Natural killer cell (primary cell): Measurements from ENCODE around the gene CEACAM3. TPM values are rescaled to one million over a fixed set of nuclear protein-coding genes. Genes with fewer than 3 reads are reported as not detected.

Experiments
- ATAC-seq, 3 donors: fragments of 150-1000 bp in 2 of 3; fragments of 200-7000 bp in 1 of 3; cut with Tn5 transposase; 1 replicate in 1 of 3; 2 replicates in 2 of 3; pipeline ENCODE4 v1.10.0; 2021; ENCODE audit warnings: mild to moderate bottlenecking in 2 of 3, moderate library complexity in 2 of 3
- DNase-seq, 2 donors: peaks; one replicate each; pipeline versions ENCODE4 v3.0.0 to v3.0.0-alpha.2; 2013 to 2021; ENCODE audit warnings: mixed read lengths in 1 of 2
- H3K27ac ChIP-seq: one replicate; pipeline ENCODE4 v1.5.1; 2013; ENCODE audit warnings: mild to moderate bottlenecking, low read length
- H3K27me3 ChIP-seq: one replicate; pipeline ENCODE4 v1.6.1; 2013; ENCODE audit warnings: low read length; ENCODE audit not compliant: control insufficient read depth, insufficient read depth
- H3K36me3 ChIP-seq: one replicate; pipeline ENCODE4 v1.6.1; 2013; ENCODE audit warnings: low read length; ENCODE audit not compliant: control insufficient read depth, insufficient read depth
- H3K4me1 ChIP-seq: one replicate; pipeline ENCODE4 v1.6.1; 2013; ENCODE audit warnings: low read length; ENCODE audit not compliant: control insufficient read depth, insufficient read depth
- H3K4me3 ChIP-seq: one replicate; pipeline ENCODE4 v1.5.1; 2013; ENCODE audit warnings: low read length
- H3K9me3 ChIP-seq: one replicate; pipeline ENCODE4 v1.6.1; 2013; ENCODE audit warnings: low read length; ENCODE audit not compliant: control insufficient read depth, insufficient read depth
- H3K27ac Mint-ChIP-seq, 2 donors: one replicate each; pipeline ENCODE4 v1.8.0; 2022; ENCODE audit warnings: mild to moderate bottlenecking in 2 of 2, mixed read lengths in 2 of 2, moderate library complexity in 1 of 2
- H3K27me3 Mint-ChIP-seq, 2 donors: one replicate each; pipeline ENCODE4 v1.8.0; 2022; ENCODE audit warnings: low read depth in 2 of 2, mixed read lengths in 2 of 2
- H3K36me3 Mint-ChIP-seq: one replicate; pipeline ENCODE4 v1.8.0; 2022; ENCODE audit warnings: mixed read lengths
- H3K4me1 Mint-ChIP-seq, 2 donors: one replicate each; pipeline ENCODE4 v1.8.0; 2022; ENCODE audit warnings: mixed read lengths in 2 of 2
- H3K4me3 Mint-ChIP-seq: one replicate; pipeline ENCODE4 v1.8.0; 2022; ENCODE audit warnings: mild to moderate bottlenecking, moderate library complexity, mixed read lengths
- H3K9me3 Mint-ChIP-seq, 2 donors: one replicate each; pipeline ENCODE4 v1.8.0; 2022; ENCODE audit warnings: mixed read lengths in 2 of 2
- CTCF ChIP-seq: fragments of 200-600 bp; IDR thresholded peaks from one replicate; pipeline ENCODE4 v1.8.0; 2022; ENCODE audit warnings: antibody characterized with exemption
- WGBS: methylation state at CpG from one replicate; pipeline ENCODE4 v1.1.7; 2013; ENCODE audit warnings: missing lambda C conversion rate; ENCODE audit not compliant: insufficient coverage; 5-methylcytosine and 5-hydroxymethylcytosine counted together
- intact Hi-C: fragments of 100-400 bp; cut with micrococcal nuclease; formaldehyde crosslinking; loops from one replicate; pipeline ENCODE4 v1.14.2; 2022
- total RNA-seq, 4 donors: library from RNA; stranded (reverse); fragments of 120-200 nt in 1 of 4; gene quantifications; one replicate each; pipeline versions ENCODE4 v1.2.3 to v1.2.4, GENCODE V29; 2013 to 2022

The CEACAM3 gene
- total RNA-seq, 3 donors from 2014 or later (not counting 1 experiment from before 2014, with no cell fraction given) = 1.3 to 1.7 TPM; not detected in 1

- DNase-seq (no peak), ATAC-seq (no peak)
- H3K4me3 Mint-ChIP-seq = no peak overlapping the region
- TF ChIP-seq CTCF = no peak
- H3K27me3 ChIP-seq = no peaks in the 10 kb centered on the region
- H3K36me3 ChIP-seq = no peaks in the 10 kb centered on the region
- no peaks in the 10 kb centered on the region for H3K4me1 ChIP-seq
- peaks cover 7 to 13% of the 10 kb centered on the region in 2 donors for H3K27me3 Mint-ChIP-seq
- no peaks in the 10 kb centered on the region for H3K36me3 Mint-ChIP-seq
- H3K27ac ChIP-seq = no peak overlapping the region
- no peak overlapping the region for H3K27ac Mint-ChIP-seq
- WGBS = 76% methylated on average over 2 of the region's 2 CpGs
- H3K4me3 ChIP-seq = no peak overlapping the region
- H3K4me1 Mint-ChIP-seq = no peaks in the 10 kb centered on the region
- H3K9me3 ChIP-seq = no peaks in the 10 kb centered on the region
- H3K9me3 Mint-ChIP-seq = peaks cover 0 to 3% of the 10 kb centered on the region in 2 donors
- intact Hi-C loops = no loop called here
Measured at GRCh38 chr19:41849067-41849466, 52.7 kb downstream of the CEACAM3 start.

GRCh38 chr19:41850381-41850780 lies 54.0 kb downstream of the CEACAM3 start:
- no peaks in the 10 kb centered on the region for H3K27me3 ChIP-seq
- no peaks in the 10 kb centered on the region for H3K36me3 ChIP-seq
- DNase-seq = no peak
- WGBS = 73% methylated on average over 5 of the region's 5 CpGs
- no peak for TF ChIP-seq CTCF
- intact Hi-C loops = no loop called here
- no peak for ATAC-seq
- no peaks in the 10 kb centered on the region for H3K4me1 Mint-ChIP-seq
- no peak overlapping the region for H3K4me3 Mint-ChIP-seq
- no peaks in the 10 kb centered on the region for H3K9me3 Mint-ChIP-seq
- no peaks in the 10 kb centered on the region for H3K4me1 ChIP-seq
- no peaks in the 10 kb centered on the region for H3K36me3 Mint-ChIP-seq
- no peak overlapping the region for H3K27ac Mint-ChIP-seq
- peaks cover 7 to 17% of the 10 kb centered on the region in 2 donors for H3K27me3 Mint-ChIP-seq
- H3K27ac ChIP-seq = no peak overlapping the region
- no peak overlapping the region for H3K4me3 ChIP-seq
- H3K9me3 ChIP-seq = no peaks in the 10 kb centered on the region

GRCh38 chr19:41851456-41851855 lies 55.1 kb downstream of the CEACAM3 start:
- ATAC-seq = no peak
- H3K36me3 ChIP-seq = no peaks in the 10 kb centered on the region
- no peak overlapping the region for H3K4me3 ChIP-seq
- intact Hi-C loops = no loop called here
- no peak for TF ChIP-seq CTCF
- 68% methylated on average over 4 of the region's 4 CpGs for WGBS
- no peak overlapping the region for H3K27ac ChIP-seq
- Mint-ChIP-seq H3K4me3 (no peak overlapping the region), H3K27me3 (peaks cover 7 to 17% of the 10 kb centered on the region in 2 donors), H3K36me3 (no peaks in the 10 kb centered on the region), H3K27ac (no peak overlapping the region), H3K4me1 (no peaks in the 10 kb centered on the region), H3K9me3 (no peaks in the 10 kb centered on the region)
- H3K4me1 ChIP-seq = no peaks in the 10 kb centered on the region
- H3K9me3 ChIP-seq = no peaks in the 10 kb centered on the region
- no peaks in the 10 kb centered on the region for H3K27me3 ChIP-seq
- no peak for DNase-seq

GRCh38 chr19:41853344-41853743 lies 57.0 kb downstream of the CEACAM3 start:
- no peak overlapping the region for H3K4me3 ChIP-seq
- H3K36me3 Mint-ChIP-seq = no peaks in the 10 kb centered on the region
- no peak overlapping the region for H3K27ac ChIP-seq
- H3K36me3 ChIP-seq = no peaks in the 10 kb centered on the region
- no peaks in the 10 kb centered on the region for H3K27me3 ChIP-seq
- H3K9me3 Mint-ChIP-seq = no peaks in the 10 kb centered on the region
- H3K4me1 Mint-ChIP-seq = no peaks in the 10 kb centered on the region
- no peak overlapping the region for H3K4me3 Mint-ChIP-seq
- peaks cover 7 to 17% of the 10 kb centered on the region in 2 donors for H3K27me3 Mint-ChIP-seq
- no peak for ATAC-seq
- intact Hi-C loops = no loop called here
- H3K9me3 ChIP-seq = no peaks in the 10 kb centered on the region
- no peak for TF ChIP-seq CTCF
- no peak overlapping the region for H3K27ac Mint-ChIP-seq
- DNase-seq = no peak
- WGBS = 65% methylated on average over 2 of the region's 2 CpGs
- no peaks in the 10 kb centered on the region for H3K4me1 ChIP-seq
